HL-60/S4 (cell line): ENCODE measurements around the gene SULT1C4.

ENCODE experiments used
- in situ Hi-C: fragments of 300-500 bp; cut with MboI; formaldehyde crosslinking; loops from 2 replicates; pipeline ENCODE4 v1.14.3; 2022; ENCODE audit warnings: low sequenced_read_pairs

Gene SULT1C4

DNA sequence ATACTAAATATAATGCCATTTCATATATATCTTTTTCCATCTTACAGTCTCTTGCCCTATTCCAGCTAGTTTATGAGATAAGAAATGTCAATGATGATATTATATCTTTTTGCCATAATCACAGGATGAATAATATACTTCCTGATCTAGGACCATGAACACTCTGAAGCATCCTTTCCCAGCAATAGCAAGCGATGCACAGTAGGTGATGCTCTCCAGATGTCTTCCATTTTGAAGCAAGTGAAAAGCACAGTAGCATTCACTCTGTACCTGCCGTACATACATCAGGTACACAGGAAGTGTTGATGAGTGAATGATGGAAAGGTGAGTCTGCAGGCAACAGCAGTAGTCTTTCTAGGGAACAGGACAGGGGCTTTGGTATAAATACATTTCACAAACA lies 8.6 kb upstream of the SULT1C4 start:
- in situ Hi-C loops, result no loop called here

DNA sequence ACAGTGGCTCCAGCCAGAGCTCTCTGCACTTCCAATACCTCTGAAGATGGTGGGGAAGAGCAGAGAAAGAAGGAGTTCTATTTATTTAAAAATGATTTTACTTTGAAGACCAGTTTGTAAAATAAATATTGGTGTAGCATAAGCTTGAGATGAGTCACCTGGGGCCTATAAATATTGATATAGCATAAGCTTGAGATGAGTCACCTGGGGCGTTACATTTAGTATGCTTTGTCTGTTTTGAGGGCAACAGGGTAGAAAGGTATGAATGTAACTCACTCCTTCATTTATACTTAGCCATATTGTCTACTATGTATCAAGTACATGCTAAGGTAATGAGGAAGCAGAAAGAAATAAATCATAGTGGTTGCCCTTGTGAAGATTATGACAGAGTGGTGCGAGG lies 7.7 kb upstream of the SULT1C4 start:
- in situ Hi-C loops, result no loop called here

DNA sequence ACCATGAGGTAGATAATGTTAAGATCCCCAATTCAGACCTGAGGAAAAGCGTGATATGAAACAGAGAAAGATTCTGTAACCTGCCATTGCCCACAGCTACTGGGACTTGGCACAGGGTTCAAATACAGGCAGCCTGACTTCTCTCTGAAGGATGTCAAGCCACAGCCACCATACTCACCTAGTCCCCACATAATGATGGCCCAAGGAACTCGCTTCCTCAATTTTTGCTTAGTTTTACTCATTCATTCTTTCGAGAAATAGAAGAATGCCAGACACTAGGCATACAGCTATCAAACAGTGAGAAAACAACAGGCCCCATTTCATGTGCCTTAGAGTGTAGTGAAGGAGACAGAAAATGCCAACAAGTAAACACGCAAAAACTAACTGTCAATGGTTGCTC lies 980 bp upstream of the SULT1C4 start:
- in situ Hi-C loops, result no loop called here

DNA sequence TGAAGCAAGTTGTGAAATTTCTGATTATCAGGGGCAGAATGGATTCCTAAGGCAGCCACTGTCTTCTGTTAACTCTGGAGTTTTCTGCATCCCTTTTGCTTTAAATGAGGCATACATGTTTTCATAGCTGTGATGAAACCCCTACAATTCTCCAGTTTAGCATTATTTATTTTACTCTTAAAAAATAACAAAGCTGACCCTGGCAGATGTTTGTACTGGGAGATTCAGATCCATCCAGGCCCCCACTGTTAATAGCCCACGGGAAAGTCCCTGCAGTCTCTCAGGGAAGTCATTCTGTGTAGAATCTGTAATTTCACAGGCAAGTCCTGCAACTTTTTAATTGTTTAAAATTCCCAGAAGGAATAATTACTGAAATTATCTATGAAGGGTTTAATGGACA lies 353 bp upstream of the SULT1C4 start:
- in situ Hi-C loops, result no loop called here

DNA sequence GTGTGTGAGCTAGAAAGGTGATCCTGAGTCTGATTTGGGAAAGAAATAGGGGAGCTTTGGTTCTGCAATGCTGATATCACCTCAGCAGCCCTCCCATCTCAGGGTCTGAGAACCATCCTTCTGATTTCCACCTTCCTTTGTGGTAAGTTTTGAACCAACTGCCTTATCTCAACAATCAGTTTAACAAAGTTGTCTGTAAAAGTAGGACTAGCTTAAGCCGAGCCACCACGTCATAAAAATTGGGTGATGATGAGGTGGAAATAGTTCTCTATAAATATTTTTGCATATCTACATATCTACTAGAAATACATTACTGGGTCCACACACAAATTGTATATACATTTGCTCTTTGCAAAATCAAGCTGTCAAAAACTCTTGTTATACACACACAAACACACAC lies 1.1 kb downstream of the SULT1C4 start:
- in situ Hi-C loops, result no loop called here

DNA sequence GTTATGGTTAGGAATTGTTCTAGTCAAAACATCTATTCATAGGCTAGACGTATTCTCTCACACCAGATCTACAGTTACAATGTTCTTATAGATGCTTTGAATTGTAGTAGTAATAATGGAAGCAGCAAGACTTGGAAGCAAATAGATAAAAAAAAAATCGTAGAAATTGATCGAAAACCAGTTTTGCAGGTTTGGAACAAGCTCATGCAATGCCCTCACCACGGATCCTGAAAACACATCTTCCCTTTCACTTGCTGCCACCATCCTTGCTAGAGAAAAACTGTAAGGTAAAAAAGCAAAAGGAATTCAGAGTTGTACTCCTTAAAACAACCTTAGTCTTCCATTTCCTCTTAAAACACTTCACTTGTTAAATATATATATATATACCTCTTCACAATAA lies 4.4 kb downstream of the SULT1C4 start:
- in situ Hi-C loops, result no loop called here

DNA sequence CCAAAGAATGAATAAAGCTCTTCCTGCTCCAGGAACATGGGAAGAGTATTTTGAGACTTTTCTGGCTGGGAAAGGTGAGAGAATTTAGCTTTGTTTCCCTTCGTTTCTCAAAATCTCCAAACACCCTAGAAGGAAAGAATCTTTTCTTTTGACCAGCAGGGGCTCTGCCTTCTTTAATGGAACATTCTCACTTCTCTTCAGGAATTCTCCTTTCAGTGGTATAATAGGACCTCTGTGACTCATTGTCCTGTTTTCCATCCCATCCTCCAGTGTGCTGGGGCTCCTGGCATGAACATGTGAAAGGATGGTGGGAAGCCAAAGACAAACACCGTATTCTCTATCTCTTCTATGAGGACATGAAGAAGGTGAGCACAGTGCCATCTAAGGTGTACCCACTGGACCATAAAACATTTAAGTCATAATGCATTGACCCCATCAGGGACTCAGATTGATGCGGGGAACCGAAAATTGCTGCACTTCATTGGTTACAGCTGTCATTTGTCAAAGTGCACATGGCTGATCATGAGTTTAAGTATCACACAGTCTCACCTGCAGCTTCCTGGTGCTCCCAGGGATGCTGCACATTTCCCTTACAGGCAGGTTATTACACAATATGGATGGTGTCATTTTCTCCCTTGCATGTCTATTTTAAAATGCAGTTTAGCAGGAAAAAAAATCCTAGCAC lies 5.5 kb downstream of the SULT1C4 start:
- in situ Hi-C loops, result no loop called here

DNA sequence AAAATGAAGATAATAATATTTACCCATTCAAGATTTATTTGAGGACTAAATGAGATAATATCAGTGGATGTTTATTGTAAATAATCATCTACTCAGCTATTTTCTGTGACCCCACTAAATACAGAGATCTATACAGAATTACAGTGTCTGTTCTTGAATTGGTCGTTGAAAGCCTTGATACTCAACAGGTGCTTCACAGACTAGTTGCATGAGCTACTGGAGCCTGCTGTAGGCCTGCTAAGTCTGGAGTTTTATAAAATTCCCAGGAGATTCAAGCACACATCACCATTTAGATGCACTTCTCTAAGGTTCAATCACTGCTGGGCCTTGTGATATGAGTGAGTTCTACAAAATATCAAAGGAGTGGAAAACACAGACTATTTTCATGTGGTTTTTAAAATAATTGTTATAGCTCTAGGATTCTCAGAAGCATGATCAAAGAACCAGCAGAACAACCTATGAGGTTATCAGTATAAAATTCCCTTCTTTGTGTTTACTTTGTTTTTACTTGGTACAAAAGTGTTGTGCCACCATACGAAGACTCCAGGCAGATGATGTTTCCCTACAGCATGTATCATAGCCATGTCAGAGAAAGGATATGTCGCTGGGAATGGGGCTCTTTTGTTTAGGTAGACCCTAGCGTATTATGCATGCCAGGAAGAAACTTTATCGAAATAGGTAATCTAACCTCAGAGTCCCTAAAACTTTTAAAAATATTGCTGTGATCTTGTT lies 7.1 kb downstream of the SULT1C4 start:
- in situ Hi-C loops, result no loop called here

DNA sequence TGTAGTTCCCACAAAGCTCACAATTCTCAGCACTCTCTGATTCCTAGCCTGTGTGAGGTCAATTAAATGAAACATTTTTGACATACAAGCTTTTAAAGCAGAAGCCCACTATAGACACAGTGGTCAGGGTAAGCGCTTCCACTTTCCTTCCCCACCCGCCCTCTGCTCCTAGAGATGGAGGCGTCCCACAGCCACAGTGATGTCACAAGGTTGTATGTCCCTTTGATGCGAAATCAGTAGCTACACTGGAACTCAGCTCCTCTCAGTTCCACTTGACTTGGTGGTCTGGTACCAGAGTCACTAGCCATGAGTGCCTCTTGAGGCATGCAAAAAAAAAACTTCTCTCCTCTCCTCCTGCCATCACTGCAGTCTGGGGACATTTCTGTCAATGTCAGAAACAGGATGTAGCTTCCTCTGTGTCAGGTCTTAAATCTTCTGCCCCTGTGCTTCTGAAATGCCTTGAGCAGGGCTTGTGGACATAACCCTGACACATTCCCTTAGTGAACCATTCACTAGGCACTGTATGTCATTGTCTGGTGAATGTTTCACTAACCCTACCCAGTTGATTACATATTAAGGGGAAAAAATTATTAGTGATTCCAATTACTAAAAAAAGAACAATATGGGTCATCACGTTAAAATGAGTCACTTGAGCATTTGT lies 7.8 kb downstream of the SULT1C4 start:
- in situ Hi-C loops, result no loop called here

DNA sequence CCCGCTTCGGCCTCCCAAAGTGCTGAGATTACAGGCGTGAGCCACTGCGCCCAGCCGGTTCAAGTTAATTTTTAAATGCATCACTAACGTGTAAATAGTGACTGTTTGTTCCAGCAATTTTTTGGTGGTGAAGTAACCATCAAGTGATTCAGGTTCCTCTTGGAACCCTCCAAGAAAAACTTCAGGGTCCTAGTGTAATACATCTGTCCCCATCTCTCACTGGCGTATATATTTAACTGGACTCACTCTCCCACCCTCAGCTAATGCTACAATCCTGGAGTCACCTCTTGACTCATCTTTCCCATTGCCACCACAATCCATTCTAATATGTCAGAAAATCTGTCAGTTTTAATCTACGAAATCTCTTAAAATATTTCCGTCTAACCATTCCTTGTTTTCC lies 10.3 kb downstream of the SULT1C4 start:
- in situ Hi-C loops, result no loop called here

DNA sequence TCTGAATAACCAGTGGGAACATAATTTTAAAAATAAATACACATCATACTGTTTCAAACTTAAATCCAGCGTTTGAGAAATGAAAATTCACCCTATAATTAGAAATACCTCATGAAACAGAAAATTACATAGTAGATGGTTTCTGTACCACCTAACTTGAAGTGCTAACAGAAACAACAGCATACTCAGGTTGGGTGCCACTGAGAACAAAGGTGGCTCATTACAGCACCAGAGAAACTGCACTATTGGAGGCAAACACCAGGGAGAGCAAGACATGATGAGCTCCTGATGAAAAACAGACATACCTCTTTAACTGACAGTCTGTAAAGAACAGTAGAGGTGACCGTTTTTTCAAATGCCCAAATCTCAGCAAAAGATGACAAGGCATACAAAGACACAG lies 12.6 kb downstream of the SULT1C4 start:
- in situ Hi-C loops, result no loop called here

DNA sequence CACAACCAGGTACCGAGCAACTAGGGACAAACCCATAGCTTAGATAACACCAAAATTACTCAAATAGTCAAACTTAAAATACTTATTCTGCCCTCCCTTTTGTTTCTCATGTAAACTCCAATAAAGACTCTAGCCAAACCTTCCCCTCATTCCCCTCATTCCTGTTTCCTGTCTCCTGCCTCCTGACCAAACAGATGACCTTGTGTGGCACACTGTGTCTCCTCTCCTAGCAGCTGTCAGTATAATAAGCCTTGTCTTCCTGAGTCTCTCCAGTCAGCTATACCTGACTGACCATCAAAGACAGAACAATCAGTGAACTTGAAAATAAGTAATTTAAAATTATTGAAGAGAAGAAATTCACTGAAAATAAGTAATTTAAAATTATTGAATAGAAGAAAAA lies 14.3 kb downstream of the SULT1C4 start:
- in situ Hi-C loops, result no loop called here

DNA sequence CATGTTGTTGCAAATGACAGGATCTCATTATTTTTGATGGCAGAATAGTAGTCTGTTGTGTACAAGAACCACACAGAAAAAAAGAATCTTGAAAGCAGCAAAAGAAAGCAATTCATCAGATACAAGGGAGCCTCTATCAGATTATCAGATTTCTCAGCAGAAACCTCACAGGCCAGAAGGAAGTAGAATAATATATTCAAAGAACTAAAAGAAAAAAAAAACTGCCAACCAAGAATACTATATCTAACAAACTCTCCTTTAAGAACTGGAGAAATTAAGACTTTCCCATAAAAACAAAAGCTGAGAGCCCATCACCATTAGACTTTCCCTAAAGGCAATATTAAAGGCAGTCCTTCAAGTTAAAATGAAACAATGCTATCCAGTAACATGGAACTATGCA lies 15.4 kb downstream of the SULT1C4 start:
- in situ Hi-C loops, result no loop called here

DNA sequence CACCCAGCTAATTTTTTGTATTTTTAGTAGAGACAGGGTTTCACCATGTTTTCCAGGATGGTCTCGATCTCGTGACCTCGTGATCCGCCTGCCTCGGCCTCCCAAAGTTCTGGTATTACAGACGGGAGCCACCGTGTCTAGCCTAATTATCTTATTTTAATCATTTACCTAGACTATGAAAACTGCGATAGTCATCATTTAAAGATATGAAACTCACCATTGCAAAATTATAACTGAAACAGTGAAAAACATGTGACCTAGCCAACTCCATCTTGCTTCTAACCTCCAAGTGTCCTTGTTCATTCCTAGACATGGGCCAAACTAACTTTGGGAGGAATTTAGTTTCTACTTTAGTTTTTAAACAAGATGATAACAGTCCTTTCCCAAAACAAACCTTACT lies 17.4 kb downstream of the SULT1C4 start:
- in situ Hi-C loops, result no loop called here

DNA sequence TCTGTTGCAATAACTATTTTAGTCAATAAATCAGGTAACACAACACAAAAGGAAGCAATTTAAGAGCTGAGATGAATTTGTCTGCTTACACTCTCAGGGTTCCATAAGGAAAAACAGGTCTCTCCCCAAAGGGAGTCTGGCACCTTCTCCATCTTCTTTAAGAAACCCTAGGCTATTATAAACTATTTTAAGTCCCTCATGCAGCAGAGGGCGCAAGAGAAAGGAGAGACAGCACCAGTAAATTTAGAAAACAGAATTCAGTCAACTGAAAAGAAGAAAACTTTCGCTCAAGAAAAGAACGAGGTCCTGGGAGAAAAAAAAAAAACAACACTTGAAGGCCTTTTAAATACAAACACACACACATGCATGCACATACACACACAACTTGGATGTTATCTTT lies 19.1 kb downstream of the SULT1C4 start:
- in situ Hi-C loops, result no loop called here

DNA sequence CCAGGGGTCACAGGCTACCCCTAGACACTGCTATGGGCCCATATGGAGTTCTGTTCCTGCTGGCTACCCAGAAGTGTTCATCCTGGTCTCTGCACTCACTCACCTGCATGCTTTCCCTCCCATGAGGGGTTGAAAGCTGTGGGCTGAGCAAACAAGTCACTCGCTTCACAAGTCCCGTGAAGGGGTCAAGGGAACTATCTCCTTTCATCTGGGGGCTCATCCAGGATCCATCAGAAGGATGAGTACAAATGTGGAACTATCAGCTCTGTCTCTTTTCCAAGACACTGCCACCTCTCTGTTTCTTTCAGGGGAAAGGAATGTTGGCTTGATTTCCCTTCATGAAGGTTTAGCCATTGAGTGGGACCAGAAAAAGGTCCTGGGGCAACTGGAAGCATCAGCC lies 21.7 kb downstream of the SULT1C4 start:
- in situ Hi-C loops, result no loop called here

DNA sequence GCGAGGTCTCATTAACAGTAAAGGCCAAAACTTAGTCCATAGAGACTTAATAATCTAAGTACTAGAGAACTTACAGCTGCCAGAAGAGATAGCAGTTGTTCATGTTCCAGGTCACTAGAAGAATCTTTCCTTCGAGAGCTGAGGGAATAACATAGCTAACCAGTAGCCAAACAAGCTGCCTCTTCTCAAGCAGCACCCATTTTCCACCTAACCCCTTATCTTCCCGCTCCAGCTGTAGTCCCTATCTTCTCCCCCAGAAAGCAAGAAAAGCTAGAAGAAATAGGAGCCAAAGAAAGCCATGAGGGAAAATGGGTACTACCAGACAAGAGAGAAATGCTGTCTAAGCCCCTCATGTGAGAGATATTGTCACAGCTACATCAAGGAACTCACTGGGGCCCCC lies 24.0 kb downstream of the SULT1C4 start:
- in situ Hi-C loops, result no loop called here

DNA sequence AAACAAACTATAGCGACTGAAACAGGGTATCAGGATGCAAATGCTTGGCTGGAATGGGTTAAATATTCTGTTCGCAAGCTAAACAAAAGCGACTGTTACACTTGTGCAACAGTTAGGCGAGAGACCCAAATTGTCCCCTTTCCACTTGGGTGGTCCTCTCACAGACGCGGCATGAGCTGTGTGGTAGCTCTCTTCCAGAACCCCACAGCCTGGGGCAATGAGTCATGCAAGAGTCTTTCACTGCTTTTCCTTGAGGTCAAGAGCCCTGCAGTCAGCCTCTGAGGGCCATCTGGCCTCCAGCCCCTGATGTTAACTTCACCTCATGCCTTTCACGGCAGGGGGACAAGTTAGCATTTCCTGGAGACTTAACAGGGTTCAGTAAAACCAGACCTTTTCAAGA lies 25.7 kb downstream of the SULT1C4 start:
- in situ Hi-C loops, result no loop called here

DNA sequence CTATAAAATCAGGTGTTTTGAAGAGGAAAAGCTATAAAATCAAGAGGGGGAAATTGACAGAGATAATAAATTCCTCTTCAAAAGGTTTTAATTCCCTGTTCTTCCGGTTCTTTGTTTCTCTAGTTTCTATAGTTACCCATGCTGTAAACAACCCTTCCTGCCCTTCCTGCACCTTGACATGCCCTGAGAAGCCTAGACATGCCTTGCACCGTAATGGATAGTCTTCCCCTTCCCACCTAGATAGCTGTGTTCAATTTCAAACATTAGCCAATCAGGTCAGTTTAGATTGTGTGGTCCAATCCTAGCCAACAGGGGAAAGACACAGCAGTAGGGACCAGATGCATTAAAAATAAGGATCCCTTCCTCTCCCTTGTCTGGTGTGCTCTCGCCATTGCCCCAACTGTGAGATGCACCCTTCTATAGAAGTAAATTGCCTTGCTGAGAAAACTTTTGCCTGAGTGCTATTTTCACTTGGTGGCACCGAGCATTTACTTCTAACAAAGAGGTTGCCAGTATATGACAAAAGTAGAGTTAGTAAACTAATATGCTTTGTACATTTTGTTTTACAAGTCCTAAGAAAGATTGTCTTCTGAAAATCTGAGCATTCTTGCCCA lies 27.1 kb downstream of the SULT1C4 start:
- in situ Hi-C loops, result no loop called here

DNA sequence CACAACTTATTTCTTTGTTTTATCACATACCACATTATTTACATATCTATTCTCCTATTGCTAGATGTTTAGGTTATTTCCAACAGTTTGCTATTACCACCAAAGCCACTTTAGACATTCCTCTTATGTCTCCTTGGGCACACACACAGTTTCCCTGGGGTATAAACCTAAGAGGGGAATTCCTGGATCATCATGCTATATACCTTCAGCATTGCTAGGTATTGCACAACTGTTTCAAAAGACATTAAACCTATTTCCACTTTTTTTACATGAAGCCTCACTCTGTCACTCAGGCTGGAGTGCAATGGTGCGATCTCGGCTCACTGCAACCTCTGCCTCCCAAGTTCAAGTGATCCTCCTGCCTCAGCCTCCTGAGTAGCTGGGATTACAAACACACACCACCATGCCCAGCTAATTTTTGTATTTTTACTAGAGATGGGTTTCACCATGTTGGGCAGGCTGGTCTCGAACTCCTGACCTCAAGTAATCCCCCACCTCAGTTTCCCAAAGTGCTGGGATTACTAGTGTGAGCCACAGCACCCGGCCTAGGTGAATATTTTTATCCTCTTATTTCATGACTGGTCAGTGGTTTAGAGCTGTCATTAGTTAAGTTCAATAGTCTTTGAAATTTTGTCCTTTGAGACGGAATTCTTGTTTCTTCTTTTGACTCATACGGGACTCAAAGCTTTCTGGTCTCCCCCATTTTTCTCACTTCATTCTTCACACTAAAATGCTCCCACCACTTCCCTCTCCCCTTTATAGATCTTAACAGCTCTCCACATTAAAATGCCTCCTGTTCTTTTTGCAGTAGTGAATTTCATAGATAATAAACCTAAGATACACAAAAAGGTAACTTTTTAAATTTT lies 30.3 kb downstream of the SULT1C4 start:
- in situ Hi-C loops, result no loop called here

DNA sequence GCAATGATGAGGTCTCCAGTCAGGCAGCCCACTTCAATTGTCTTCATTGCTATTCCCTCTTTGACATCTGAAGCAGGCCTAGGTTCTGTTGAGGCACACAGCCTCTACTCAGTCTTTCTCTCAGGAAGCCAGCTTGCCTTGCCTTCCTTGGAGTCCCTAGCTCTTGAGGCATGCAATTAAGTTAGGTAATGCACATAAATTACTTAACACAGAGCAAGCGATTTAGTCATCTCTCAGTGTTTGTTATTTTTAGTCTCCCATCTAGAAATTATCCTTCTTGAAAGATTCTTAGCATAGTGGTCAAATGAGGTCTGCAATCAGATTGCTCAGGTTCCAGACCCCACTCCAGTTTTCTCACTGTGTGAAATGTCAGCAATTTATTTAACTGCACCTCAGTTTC lies 32.0 kb downstream of the SULT1C4 start:
- in situ Hi-C loops, result no loop called here
